DND-41 (cell line): ENCODE results near the gene OTC.

Experiments
- EZH2 ChIP-seq: IDR thresholded peaks from 3 replicates; pipeline ENCODE4 v1.6.1; 2012; ENCODE audit warnings: borderline replicate concordance, low read depth, mild to moderate bottlenecking, moderate library complexity, low read length, inconsistent platforms; ENCODE audit not compliant: severe bottlenecking
- TF ChIP-seq, protein P1 (sequence below): IDR thresholded peaks from 2 replicates; pipeline ENCODE4 v1.5.1; 2012; ENCODE audit warnings: borderline replicate concordance, low read length, moderate library complexity, mild to moderate bottlenecking; ENCODE audit not compliant: poor library complexity, severe bottlenecking; ENCODE audit errors: extremely low read depth

DNA sequence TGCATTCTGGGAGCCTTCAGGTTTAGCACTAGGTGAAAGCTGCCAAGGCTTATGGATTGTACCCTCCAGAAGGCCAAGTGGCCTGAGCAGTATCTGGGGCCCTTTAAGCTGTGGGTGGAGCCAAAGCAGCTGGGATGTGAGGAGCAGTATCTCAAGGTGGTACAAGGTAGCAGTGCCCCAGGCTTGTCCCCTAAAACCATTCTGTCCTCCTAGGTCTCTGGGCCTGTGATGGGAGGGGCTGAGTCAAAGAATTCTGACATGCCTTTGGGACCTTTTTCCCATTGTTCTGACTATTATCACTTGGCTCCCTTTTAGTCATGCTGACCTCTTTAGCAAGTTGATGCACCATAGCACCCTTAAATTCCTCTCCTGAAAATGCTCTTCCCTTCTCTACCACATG, 109.9 kb downstream of the OTC start:
- TF ChIP-seq, protein P1, sequence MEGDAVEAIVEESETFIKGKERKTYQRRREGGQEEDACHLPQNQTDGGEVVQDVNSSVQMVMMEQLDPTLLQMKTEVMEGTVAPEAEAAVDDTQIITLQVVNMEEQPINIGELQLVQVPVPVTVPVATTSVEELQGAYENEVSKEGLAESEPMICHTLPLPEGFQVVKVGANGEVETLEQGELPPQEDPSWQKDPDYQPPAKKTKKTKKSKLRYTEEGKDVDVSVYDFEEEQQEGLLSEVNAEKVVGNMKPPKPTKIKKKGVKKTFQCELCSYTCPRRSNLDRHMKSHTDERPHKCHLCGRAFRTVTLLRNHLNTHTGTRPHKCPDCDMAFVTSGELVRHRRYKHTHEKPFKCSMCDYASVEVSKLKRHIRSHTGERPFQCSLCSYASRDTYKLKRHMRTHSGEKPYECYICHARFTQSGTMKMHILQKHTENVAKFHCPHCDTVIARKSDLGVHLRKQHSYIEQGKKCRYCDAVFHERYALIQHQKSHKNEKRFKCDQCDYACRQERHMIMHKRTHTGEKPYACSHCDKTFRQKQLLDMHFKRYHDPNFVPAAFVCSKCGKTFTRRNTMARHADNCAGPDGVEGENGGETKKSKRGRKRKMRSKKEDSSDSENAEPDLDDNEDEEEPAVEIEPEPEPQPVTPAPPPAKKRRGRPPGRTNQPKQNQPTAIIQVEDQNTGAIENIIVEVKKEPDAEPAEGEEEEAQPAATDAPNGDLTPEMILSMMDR: no peak
- no peak for TF ChIP-seq EZH2
